HepG2 (cell line): ENCODE measurements around the gene CDKN1A. TPM values are rescaled to one million over a fixed set of nuclear protein-coding genes. Genes with fewer than 3 reads are reported as not detected.

Source experiments
- CAMTA2 ChIP-seq: sonication (generic); formaldehyde crosslinking; IDR thresholded peaks from 2 replicates; pipeline ENCODE4 v1.4.0; 2020; ENCODE audit warnings: mild to moderate bottlenecking, missing genetic modification reagents, borderline replicate concordance
- CBX1 ChIP-seq: IDR thresholded peaks from one replicate; pipeline ENCODE4 v1.6.1; 2016; ENCODE audit warnings: antibody characterized with exemption, low read depth
- DMTF1 ChIP-seq: sonication (generic); formaldehyde crosslinking; IDR thresholded peaks from 2 replicates; pipeline ENCODE4 v1.4.0; 2020; ENCODE audit warnings: mild to moderate bottlenecking, missing genetic modification reagents
- FOXA3 ChIP-seq: IDR thresholded peaks from 2 replicates; pipeline ENCODE4 v1.6.1; 2016; ENCODE audit warnings: missing genetic modification reagents, missing compliant biosample characterization
- GZF1 ChIP-seq: sonication (generic); formaldehyde crosslinking; IDR thresholded peaks from 2 replicates; pipeline ENCODE4 v1.5.1; 2020; ENCODE audit warnings: mild to moderate bottlenecking, missing genetic modification reagents
- HNF4A ChIP-seq: sonication (generic); formaldehyde crosslinking; IDR thresholded peaks from 2 replicates; pipeline ENCODE4 v1.4.0; 2020; ENCODE audit warnings: missing genetic modification reagents
- HNRNPL ChIP-seq: fragments of 200-400 bp; formaldehyde crosslinking; IDR thresholded peaks from 2 replicates; pipeline ENCODE4 v1.6.1; 2017; ENCODE audit warnings: mild to moderate bottlenecking, low read depth, low read length
- JARID2 ChIP-seq: sonication (generic); formaldehyde crosslinking; IDR thresholded peaks from 2 replicates; pipeline ENCODE4 v1.8.1; 2023; ENCODE audit warnings: missing genetic modification reagents, inconsistent platforms; ENCODE audit not compliant: insufficient replicate concordance
- MAZ ChIP-seq, 2 experiments: sonication (generic) in 1 of 2; formaldehyde crosslinking in 1 of 2; IDR thresholded peaks; 2 replicates each; pipeline versions ENCODE4 v1.5.0 to v1.6.1; 2012 to 2020; ENCODE audit warnings: low read depth in 2 of 2, mild to moderate bottlenecking in 2 of 2, borderline replicate concordance in 1 of 2, improper control_type of control experiment in 1 of 2, low read length in 1 of 2, missing genetic modification reagents in 1 of 2, moderate library complexity in 1 of 2
- MBD4 ChIP-seq: IDR thresholded peaks from 2 replicates; pipeline ENCODE4 v1.6.1; 2012; ENCODE audit warnings: low read length, inconsistent platforms, borderline replicate concordance
- MED13 ChIP-seq: sonication (generic); formaldehyde crosslinking; IDR thresholded peaks from 2 replicates; pipeline ENCODE4 v1.5.0; 2020; ENCODE audit warnings: missing genetic modification reagents
- MED8 ChIP-seq: sonication (generic); formaldehyde crosslinking; IDR thresholded peaks from 2 replicates; pipeline ENCODE4 v1.8.1; 2023; ENCODE audit warnings: mild to moderate bottlenecking, missing genetic modification reagents; ENCODE audit not compliant: insufficient replicate concordance
- MYPOP ChIP-seq: sonication (generic); formaldehyde crosslinking; IDR thresholded peaks from 2 replicates; pipeline ENCODE4 v1.8.1; 2023; ENCODE audit warnings: mild to moderate bottlenecking, moderate library complexity, missing genetic modification reagents
- NR2C2 ChIP-seq: sonication (generic); formaldehyde crosslinking; IDR thresholded peaks from 2 replicates; pipeline ENCODE4 v1.4.0; 2020; ENCODE audit warnings: missing genetic modification reagents, mild to moderate bottlenecking, moderate library complexity, borderline replicate concordance
- NR2F6 ChIP-seq, 2 experiments: IDR thresholded peaks; 2 replicates each; pipeline ENCODE4 v1.6.1; 2016; ENCODE audit warnings: antibody characterized with exemption in 1 of 2, mild to moderate bottlenecking in 1 of 2
- REPIN1 ChIP-seq: sonication (generic); formaldehyde crosslinking; IDR thresholded peaks from 2 replicates; pipeline ENCODE4 v1.8.0; 2022; ENCODE audit warnings: missing genetic modification reagents, low read depth, mild to moderate bottlenecking, borderline replicate concordance
- RNF2 ChIP-seq: fragments of 450-650 bp; conservative IDR thresholded peaks from 2 replicates; pipeline ENCODE4 v1.6.1; 2016; ENCODE audit warnings: low read depth
- SRY ChIP-seq: sonication (generic); formaldehyde crosslinking; IDR thresholded peaks from 2 replicates; pipeline ENCODE4 v1.8.0; 2022; ENCODE audit warnings: mild to moderate bottlenecking, missing genetic modification reagents
- TFAP4 ChIP-seq: sonication (generic); IDR thresholded peaks from 2 replicates; pipeline ENCODE4 v1.6.1; 2016; ENCODE audit warnings: low read depth, borderline replicate concordance
- XRCC5 ChIP-seq: fragments of 200-400 bp; formaldehyde crosslinking; optimal IDR thresholded peaks from 2 replicates; pipeline ENCODE3; 2017; ENCODE audit warnings: mild to moderate bottlenecking, low read length
- ZC3H4 ChIP-seq: sonication (generic); formaldehyde crosslinking; IDR thresholded peaks from 2 replicates; pipeline ENCODE4 v1.4.0; 2020; ENCODE audit warnings: missing genetic modification reagents, borderline replicate concordance
- ZMYM4 ChIP-seq: sonication (generic); formaldehyde crosslinking; IDR thresholded peaks from 2 replicates; pipeline ENCODE4 v1.8.1; 2023; ENCODE audit warnings: mild to moderate bottlenecking, missing genetic modification reagents
- ZNF383 ChIP-seq: sonication (generic); formaldehyde crosslinking; IDR thresholded peaks from 2 replicates; pipeline ENCODE4 v1.4.0; 2020; ENCODE audit warnings: missing genetic modification reagents, mild to moderate bottlenecking, borderline replicate concordance
- ZNF549 ChIP-seq: sonication (generic); formaldehyde crosslinking; IDR thresholded peaks from 2 replicates; pipeline ENCODE4 v1.5.0; 2020; ENCODE audit warnings: missing genetic modification reagents
- ZNF644 ChIP-seq: IDR thresholded peaks from 2 replicates; pipeline ENCODE4 v1.6.1; 2016; ENCODE audit warnings: low read depth
- ZNF792 ChIP-seq: IDR thresholded peaks from 2 replicates; pipeline ENCODE4 v1.6.1; 2016
- ZSCAN20 ChIP-seq: sonication (generic); formaldehyde crosslinking; IDR thresholded peaks from 2 replicates; pipeline ENCODE4 v1.4.0; 2020; ENCODE audit warnings: missing genetic modification reagents, mild to moderate bottlenecking, borderline replicate concordance
- polyA plus RNA-seq, 8 experiments: library from polyadenylated mRNA; depleted of rRNA in 3 of 8; stranded (reverse) in 7 of 8; unstranded in 1 of 8; fragments of >200 nt; fragmentation: Illumina TruSeq in 4 of 8; extraction: Trizol in 4 of 8; gene quantifications; 2 replicates each; pipeline versions ENCODE4 v1.2.1 to v1.2.3, GENCODE V29; 2011 to 2016; ENCODE audit warnings: low read depth in 4 of 8, missing spikeins in 1 of 8, mixed read lengths in 1 of 8; ENCODE audit not compliant: insufficient read depth in 1 of 8
- total RNA-seq, 5 experiments: library from RNA; depleted of rRNA; stranded (reverse); fragments of >200 nt; fragmentation: Illumina TruSeq; extraction: Trizol; gene quantifications; 2 replicates each; pipeline ENCODE4 v1.2.3, GENCODE V29; 2016; ENCODE audit warnings: low read depth in 1 of 5

The CDKN1A gene
- total and polyA plus RNA-seq, 2 of the 13 experiments (the other 11 are each of a cell fraction or from before 2014, with no cell fraction given), result 60.7 to 92.1 TPM

- no peak for TF ChIP-seq MAZ (IDR thresholded peaks at IDR 0.05; ENCODE audit: borderline replicate concordance, low read depth, low read length)
- peak; percentile 82 for TF ChIP-seq MAZ (CRISPR knock-in tag; IDR thresholded peaks at IDR 0.05; ENCODE audit: low read depth)
- peak; percentile 89 for TF ChIP-seq MYPOP
- no peak for TF ChIP-seq MBD4
- TF ChIP-seq ZC3H4 (CRISPR knock-in tag), result 0 out of 2 replicates have a peak, but pooled peaks have one; percentile 11
- TF ChIP-seq CBX1, result peak; percentile 97
- TF ChIP-seq ZNF549 (CRISPR knock-in tag), result no peak
- peak; percentile 99 for TF ChIP-seq TFAP4
- peak; percentile 33 for TF ChIP-seq MED8 (CRISPR knock-in tag)
- peak; percentile 83; the same call in 1 of the 2 replicates for TF ChIP-seq CAMTA2 (CRISPR knock-in tag)
- peak; percentile 79; the same call in 1 of the 2 replicates for TF ChIP-seq ZNF792
- no peak for TF ChIP-seq ZNF383
- TF ChIP-seq RNF2, result peak; percentile 64
- peak; percentile 86 for TF ChIP-seq MED13 (CRISPR knock-in tag)
- 0 out of 2 replicates have a peak, but pooled peaks have one; percentile 25 for TF ChIP-seq HNF4A (CRISPR knock-in tag)
- TF ChIP-seq DMTF1, result no peak; the same call in 1 of the 2 replicates
- no peak for TF ChIP-seq ZNF644 (CRISPR knock-in tag)
- TF ChIP-seq XRCC5, result peak; percentile 85
- peak; percentile 15; the same call in 1 of the 2 replicates for TF ChIP-seq NR2C2 (CRISPR knock-in tag)
- TF ChIP-seq NR2F6 (IDR thresholded peaks at IDR 0.05), result no peak
- TF ChIP-seq NR2F6 (CRISPR knock-in tag; IDR thresholded peaks at IDR 0.05), result peak; percentile 58
- peak; percentile 83 for TF ChIP-seq ZMYM4 (CRISPR knock-in tag)
- peak; percentile 98; the same call in 1 of the 2 replicates for TF ChIP-seq ZSCAN20 (CRISPR knock-in tag)
- 0 out of 2 replicates have a peak, but pooled peaks have one; percentile 34 for TF ChIP-seq GZF1 (CRISPR knock-in tag)
- TF ChIP-seq JARID2 (CRISPR knock-in tag), result no peak
- TF ChIP-seq FOXA3, result peak; percentile 64
- TF ChIP-seq REPIN1 (CRISPR knock-in tag), result peak; percentile 59; the same call in 1 of the 2 replicates
- TF ChIP-seq SRY, result peak; percentile 58; the same call in 1 of the 2 replicates
- no peak for TF ChIP-seq HNRNPL
These were observed at the start of gene CDKN1A (continued) for GRCh38 chr6:36678488-36679042.
